HG03060 (cell line): ENCODE data around the gene CEPT1.
A peak's percentile ranks its signal among the peaks of the same experiment; 100 is the strongest.
"Not testable (repeated sequence)": the region's sequence is repeated elsewhere in the genome, so short reads cannot be mapped to it uniquely, and the experiment has no call there.

Source experiments
- ATAC-seq: cut with Tn5 transposase; IDR thresholded peaks from one replicate; pipeline ENCODE4 v1.9.1; 2021; ENCODE audit warnings: low read depth, moderate number of reproducible peaks; ENCODE audit not compliant: unreplicated experiment

The CEPT1 gene

DNA sequence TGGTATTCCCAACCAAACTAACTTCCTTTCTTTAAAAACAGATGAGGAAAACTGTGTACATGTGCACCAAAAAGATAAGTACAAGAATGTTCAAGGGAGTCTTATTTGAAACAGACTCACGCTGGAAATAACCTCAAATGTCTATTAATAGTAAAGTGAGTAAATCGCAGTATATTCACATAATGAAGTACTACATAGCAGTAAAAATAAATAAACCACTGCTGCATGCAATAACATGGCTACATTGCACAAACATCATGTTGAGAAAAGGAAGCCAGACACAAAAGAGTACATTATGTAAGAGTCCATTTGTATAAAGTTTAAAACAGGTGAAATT is 65.7 kb downstream of the CEPT1 start:
- ATAC-seq, result no peak

DNA sequence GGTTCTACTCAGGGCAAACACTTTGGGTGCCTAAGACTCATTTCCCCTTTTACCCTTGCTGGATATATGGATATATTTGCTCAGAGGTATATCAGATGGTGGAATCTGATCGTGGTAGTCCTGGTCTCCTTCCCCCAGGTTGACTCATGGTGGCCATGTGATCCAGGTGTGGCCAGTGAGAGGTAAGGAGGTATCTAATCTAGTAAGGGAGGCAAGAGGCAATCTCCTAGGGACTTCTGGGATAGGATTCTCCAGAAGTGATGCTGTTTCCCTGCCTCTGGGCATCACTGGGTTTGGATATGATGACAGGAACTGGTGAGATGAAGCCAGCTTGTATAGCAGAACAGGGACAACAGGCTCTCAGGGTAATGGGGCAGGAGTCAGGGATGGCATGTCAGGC is 68.9 kb downstream of the CEPT1 start:
- no peak for ATAC-seq

DNA sequence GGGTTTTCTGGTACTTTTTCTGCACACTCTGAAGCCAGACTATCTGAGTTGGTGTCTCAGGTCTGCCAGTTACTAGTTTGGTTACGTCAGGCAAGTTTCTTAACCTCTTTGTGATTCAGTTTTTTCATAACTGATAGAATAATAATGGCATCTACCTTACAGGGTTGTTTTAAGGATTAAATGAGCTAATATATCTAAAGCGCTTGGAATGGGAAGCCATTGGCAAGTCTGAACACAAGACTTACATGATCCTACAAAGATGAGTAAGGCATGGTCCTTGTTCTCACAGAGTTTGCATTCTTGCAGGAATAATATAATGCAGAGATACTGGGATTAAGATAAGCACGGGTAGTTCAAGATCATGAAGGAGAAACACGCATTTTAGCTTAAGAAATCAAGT is 69.6 kb downstream of the CEPT1 start:
- ATAC-seq, result no peak

DNA sequence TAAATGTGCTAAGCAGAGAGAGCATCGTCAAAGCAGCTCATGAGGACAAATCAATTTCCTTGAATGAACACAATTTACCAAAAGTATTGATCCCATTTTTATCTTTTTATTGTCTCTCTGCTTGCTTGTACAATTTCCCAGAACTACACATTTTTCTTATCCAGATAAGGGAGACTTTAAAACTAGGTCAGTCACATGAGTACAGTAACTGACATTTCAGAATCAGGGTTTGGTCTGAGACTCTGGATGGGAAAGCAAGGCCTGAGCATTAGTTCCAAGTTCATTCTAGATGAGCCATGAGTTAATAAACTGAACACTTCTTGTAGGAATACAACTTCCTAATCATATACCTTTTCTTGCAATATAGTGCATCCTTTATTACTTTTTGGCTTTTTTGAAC is 71.9 kb downstream of the CEPT1 start:
- no peak for ATAC-seq

DNA sequence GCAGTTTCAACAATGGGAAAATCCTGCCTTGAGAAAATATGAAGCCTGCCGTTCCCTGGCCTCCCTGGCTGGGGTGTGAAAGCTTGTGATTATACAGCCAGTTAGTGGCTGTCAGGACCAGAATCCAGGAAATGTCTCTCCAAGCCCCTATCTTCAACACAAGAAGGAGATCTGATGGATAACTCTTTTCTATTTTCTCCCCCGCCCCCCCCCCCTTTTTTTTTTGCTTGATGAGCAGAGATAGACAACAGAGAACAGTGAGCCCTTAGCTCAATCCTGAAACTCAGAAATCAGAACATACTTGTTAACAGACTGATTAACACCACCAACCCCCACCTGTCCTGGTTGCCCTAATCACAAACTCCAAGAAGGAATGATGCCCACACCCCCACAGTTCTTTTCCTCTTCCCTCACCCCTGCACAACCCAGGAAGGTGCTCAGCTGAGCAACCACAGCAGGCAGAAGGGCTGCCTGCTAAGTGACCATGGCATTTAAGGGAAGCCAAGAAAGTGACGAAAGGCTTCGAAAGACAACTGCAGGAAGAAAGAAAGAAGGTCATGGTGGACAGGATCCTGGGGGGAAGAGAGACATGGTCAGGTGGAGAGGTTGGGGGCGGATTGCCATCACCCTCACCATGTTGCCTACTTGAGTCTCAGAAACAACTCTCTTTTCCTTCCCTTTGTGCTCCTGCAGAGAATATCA is 72.8 kb downstream of the CEPT1 start:
- ATAC-seq, result no peak

DNA sequence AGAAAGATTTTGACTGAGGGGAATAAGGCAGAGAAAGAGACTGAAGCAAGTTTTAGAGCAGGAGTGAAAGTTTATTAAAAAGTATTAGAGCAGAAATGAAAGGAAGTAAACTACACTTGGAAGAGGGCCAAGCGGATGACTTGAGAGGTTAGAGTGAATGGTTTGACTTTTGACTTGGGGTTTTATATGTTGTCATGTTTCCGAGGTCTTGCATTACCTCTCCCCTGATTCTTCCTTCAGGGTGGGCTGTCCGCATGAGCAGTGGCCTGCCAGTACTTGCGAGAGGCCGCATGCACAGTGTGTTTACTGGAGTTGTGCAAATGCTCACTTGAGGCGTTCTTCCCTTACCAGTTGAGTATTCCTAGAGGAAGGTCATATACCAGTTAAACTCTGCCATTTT is 73.4 kb downstream of the CEPT1 start:
- no peak for ATAC-seq

DNA sequence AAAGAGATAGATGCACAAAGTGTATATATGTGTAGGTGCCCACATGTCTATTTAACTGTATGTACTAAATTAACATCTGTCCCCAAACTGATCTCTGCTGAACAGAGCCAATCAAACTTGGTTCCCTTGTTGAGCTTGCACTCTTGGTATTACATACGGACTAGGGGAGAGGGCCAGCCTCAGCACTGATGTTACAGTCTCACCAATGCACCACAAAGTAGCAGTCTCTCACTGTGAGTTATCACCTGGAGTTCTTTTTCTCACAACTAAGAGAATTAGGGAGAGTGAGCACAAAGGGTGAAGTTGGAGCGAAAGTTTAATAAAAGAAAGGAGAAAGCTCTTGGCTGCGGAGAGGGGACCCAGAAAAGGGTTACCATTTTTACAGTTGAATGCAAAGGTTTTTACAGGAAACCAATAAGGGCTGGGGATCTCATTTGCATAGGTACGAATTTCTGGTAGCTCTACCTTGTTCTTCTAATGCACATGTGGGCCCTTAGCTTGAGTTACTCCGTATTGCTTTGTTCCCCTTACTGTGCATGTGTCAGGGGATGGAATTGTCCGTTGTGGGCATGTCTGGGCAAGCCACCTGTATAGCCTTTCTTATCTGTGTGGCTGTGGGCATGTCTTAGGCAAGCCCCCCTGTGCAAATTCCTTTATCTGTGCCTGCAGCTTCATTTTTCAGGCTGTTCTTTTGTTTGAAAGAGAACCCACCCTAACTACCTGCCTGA is 74.2 kb downstream of the CEPT1 start:
- ATAC-seq, result no peak

DNA sequence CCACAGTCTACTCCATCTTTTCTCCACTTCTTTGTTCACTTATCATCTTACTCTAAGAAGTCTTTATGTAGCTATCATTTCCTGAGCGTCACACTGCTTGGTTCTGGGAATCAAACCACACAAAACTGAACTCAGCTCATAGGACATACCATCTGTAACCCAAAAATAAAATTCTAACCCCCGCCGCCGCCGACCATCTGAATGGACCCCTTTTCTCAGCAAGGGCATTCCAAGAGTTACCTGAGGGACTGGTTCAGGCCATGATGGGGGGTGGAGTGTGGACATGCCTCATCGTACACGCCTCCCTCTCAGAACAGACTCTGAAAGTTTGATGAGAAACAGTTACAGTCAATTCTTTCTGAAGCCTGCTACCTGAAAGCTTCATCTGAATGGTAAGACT is 74.9 kb downstream of the CEPT1 start:
- no peak for ATAC-seq

DNA sequence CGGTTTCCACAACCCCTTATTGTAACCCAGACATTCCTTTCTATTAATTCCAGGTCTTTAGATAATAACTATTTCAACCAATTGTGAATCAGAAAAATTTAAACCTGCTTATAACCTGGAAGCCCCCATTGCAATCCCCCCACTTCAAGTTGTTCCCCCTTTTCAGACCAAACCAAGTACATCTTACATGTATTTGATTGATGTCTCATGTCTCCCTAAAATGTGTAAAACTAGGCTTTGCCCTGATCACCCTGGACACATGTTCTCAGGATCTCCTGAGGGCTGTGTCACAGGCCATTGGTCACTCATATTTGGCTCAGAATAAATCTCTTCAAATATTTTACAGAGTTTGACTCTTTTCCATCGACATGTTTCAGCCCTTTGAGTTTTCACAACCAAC is 75.3 kb downstream of the CEPT1 start:
- ATAC-seq, result not testable (repeated sequence)

DNA sequence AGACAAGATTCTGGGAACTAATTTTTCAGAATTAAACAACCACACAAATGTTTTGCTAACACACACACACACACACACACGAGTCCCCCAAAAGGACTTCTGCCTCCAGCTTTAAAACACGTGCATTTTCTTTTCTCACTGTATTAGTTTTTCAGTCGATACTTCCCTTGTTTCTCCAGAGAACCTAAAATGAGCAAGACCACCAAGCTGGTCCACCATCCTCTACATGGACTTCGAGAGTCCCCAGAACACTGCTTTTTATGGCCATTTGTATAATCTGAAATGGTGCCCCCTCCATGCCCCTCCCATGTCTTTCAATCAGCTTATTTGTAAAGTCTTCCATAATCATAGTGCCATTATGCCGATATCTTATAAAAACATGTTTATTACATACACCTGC is 76.7 kb downstream of the CEPT1 start:
- no peak for ATAC-seq

DNA sequence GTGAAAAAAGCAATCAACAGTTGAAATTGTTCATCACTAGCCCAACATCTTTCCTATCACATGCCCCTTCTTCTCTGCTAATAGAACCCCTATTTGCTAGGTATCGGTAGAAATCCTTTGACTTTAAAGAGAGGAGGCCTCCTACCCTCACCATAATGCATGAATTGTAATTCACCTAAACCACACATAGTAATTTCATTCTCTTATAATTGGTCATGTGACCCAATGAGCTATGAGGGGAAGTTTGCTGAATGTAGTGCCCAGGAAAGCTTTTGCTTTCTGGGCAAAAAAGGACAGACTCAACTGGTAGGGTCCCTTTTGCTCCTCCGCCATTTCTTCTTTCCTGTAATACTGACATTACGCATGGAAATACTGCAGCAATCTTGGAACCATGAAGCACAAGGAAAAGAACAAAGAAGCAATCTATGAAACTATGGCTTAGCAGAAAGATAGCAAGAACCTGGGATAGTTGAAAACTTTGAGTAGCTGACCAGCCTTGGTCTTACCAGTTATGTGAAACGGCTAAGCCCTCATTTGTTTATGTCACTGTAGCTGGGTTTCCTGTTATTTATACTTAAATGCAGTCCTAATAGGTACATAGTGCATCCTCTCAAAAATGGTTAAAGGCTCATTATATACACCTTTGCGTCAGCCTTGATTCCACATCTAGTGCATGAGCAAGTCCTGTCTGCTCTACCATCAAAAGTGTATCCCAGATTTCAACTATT is 77.3 kb downstream of the CEPT1 start:
- ATAC-seq, result no peak

DNA sequence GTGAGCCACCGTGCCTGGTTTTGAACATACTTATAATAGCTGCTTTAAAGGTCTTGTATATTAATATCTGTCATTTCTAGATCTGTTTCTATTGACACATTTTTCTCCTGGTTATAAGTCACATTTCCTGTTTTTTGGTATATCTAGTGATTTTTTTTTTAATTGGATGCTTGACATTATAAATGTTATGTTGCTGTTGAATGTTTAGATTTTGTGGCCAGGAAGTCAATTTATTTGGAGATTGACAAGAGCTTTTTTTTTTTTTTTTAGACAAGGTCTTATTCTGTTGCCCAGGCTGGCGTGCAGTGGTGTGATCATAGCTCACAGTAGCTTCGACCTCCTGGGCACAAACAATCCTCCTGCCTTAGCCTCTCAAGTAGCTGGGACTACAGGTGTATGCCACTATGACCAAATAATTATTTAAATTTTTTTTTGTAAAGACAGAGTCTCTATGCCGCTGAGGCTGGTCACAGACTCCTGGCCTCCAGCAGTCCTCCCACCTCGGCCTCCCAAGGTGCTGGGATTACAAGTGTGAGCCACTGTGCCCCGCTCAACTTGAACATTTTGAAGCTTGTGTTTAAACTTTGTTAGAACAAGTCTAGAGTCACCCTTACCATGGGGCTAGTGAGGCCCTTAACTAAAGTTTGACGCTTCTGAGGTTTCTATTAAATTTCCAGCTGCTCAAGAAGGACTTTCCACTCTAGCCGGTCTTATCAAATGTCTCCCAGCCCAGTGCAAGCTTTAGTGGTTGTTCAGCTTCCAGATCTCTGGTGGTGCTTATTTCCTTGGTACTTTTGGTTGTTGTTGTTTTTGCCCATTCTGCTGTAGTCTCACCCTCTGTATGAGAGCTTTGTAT is 78.9 kb downstream of the CEPT1 start:
- no peak for ATAC-seq

DNA sequence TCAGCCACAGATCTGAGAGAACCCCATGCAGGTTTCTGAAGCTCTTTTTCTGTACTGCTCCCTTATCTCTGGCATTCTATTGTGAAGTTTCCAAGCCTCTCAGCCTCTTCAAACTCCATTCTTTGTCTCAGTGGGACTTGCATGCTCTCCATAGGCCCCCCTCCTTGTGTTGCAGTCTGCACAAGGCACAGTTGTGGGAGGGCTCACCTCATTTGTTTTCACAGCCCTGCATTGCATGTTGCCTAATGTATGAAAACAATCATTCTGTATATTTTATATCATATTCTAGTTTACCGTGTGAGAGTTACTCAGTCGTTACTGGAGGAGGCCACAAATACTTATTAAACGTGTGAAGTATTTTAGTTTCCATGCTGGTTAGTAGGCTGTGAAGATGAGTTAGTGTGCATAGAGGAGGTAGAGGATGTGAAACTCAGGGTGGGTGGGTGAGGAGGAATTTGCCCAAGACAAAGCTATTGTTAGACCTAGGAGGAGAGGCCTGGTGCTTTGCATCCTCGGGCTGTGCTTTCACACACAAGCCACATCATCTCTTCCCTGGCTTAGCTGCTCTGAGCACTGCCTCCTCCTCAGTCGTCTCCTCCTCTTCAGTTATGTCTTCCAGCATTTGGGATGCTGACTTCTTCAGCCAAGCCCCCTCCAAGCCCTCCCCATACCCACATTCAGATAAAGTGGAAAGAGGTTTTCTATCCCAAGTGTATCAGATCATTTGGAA is 79.7 kb downstream of the CEPT1 start:
- peak; percentile 20 for ATAC-seq

DNA sequence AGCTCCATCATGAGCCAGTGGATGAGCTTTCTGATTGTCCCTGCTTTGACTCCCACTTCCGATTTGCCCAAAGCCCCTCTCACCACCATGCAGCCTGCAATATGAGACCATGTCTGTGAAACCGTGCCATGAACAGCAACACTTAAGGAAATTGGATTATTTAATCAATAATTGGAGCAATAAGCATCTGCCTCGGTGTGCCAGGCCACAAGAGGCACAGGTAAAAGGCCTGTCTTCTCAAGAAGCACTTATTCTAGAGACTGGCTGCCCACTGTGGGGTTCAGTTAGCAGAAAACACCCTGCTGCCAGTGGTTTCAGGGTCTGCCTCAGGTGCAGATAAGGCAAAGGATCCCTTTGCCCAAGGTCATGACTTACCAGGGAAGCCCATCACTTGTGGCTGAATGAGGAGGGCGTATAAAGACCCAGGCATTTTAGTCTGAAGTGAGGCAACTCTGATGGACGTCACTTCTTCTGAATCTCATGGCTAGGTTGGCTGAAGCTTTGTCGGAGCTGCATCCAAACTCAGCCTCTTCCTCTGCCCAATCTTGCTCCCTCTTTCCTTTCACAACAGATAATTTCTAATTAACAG is 80.4 kb downstream of the CEPT1 start:
- ATAC-seq, result no peak

DNA sequence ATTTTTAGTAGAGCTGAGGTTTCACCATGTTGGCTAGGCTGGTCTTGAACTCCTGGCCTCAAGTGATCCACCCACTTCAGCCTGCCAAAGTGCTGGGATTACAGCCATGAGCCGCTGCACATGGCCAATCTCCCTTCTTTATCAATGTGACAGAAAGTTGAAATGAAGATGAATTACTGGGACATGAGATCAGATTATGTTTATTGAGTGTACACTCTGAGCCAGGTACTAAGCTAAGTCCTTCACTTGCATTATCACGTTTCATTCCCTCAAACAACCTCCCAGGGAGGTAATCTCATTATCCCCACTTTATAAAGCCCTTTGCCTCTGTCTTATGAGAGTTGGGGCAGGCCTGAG is 81.2 kb downstream of the CEPT1 start:
- no peak for ATAC-seq

DNA sequence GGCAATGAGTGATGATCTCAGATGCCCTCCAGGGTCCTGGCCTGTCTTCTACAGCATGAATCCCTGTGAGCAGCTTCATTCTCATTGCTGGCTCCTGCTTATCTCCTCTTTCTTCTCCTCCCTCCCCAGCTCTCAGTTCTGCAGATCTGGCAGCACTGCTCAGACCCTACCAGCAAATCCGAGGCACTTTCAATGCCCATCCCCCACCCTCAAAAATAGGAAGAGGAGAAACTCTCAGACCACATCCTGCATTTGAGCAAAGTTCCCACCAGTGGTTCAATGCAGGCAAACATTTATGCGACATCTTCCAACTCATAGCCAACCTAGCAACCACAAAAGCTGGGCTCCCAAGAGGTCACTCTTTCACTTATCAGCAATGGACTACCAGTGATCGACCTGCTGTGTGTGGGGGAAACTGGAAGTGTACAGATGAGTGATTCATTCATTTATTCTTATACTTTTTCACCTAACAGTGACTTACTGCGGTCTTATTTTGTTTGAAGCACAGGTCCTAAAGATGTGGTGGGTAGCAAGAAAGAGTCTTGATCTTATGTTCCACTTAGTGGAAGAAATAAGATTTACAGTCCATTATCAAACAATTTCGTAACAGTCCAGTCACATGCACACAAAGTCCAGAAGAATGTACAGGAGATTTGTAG is 81.7 kb downstream of the CEPT1 start:
- ATAC-seq, result peak; percentile 40

DNA sequence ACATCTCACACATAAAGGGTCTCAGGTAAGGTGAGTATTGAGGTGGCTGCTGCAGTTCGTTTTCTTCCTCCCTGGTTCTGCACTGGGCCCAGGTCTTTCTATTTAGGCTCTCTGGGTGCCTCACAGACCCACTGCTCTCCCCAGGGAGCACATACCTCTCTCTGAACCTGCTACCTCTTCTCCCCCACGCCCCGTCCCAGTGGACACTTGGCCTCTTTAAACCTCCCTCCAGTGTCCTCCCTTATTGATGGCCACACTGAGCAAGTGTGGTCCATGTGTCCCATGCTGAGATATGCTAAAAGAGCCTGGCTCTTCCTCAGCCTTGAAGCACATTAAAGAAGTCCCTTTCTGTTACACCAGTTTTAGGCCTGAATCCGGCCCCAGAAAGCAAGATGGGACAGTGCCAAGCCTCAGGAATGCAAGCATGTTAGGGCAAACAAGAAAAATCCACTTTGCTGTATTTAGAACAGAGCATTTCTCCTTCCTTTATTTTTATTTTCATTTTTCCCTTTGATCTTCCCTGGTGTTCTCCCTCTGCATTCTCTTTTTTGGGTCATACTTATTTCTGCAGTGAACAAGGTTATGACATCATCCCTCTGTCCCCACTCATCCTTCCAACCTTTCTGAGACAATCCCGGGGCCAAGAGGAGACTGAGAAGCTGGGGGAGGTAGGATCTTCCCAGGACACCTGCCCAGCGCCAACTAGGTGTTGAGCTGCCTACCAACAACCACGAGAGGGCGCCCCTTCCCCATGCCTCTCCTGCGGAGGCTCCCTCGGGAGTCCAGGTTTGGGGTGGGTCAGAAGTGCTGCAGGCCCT is 82.5 kb downstream of the CEPT1 start:
- ATAC-seq, result no peak

DNA sequence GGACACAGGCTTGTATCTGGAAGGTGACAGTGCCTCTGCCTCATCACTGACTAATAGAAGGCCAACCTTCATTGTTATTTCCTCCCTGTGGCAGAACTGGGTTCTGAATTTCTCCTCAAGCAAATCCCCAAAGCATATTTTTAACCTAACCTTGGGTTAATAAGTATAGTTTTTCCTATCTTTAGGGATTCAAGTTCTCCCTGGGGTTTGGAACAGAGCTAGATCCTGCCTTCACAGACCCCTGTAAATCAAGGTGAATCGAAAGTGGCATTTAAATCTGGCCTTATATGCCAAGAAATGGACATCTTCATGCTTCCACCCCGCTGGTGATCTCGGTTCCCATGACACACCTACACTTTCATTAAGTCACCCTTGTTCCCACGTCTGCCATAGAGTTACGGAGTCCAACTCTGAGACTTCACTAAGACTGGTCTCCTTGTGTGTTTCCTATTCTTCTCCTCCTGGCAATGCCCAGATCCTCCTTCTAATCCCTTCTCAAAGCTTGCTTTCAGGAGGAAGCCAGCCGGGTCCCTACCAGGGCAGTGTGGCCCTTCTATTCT is 83.2 kb downstream of the CEPT1 start:
- ATAC-seq, result no peak
